Natural killer cell (primary cell): ENCODE results near the gene MIDN. TPM values are rescaled to one million over a fixed set of nuclear protein-coding genes. Genes with fewer than 3 reads are reported as not detected.

Experiments used
- ATAC-seq, 3 donors: fragments of 150-1000 bp in 2 of 3; fragments of 200-7000 bp in 1 of 3; cut with Tn5 transposase; 1 replicate in 1 of 3; 2 replicates in 2 of 3; pipeline ENCODE4 v1.10.0; 2021; ENCODE audit warnings: mild to moderate bottlenecking in 2 of 3, moderate library complexity in 2 of 3
- DNase-seq, 2 donors: peaks; one replicate each; pipeline versions ENCODE4 v3.0.0 to v3.0.0-alpha.2; 2013 to 2021; ENCODE audit warnings: mixed read lengths in 1 of 2
- H3K27ac ChIP-seq: one replicate; pipeline ENCODE4 v1.5.1; 2013; ENCODE audit warnings: mild to moderate bottlenecking, low read length
- H3K27me3 ChIP-seq: one replicate; pipeline ENCODE4 v1.6.1; 2013; ENCODE audit warnings: low read length; ENCODE audit not compliant: control insufficient read depth, insufficient read depth
- H3K36me3 ChIP-seq: one replicate; pipeline ENCODE4 v1.6.1; 2013; ENCODE audit warnings: low read length; ENCODE audit not compliant: control insufficient read depth, insufficient read depth
- H3K4me1 ChIP-seq: one replicate; pipeline ENCODE4 v1.6.1; 2013; ENCODE audit warnings: low read length; ENCODE audit not compliant: control insufficient read depth, insufficient read depth
- H3K4me3 ChIP-seq: one replicate; pipeline ENCODE4 v1.5.1; 2013; ENCODE audit warnings: low read length
- H3K9me3 ChIP-seq: one replicate; pipeline ENCODE4 v1.6.1; 2013; ENCODE audit warnings: low read length; ENCODE audit not compliant: control insufficient read depth, insufficient read depth
- H3K27ac Mint-ChIP-seq, 2 donors: one replicate each; pipeline ENCODE4 v1.8.0; 2022; ENCODE audit warnings: mild to moderate bottlenecking in 2 of 2, mixed read lengths in 2 of 2, moderate library complexity in 1 of 2
- H3K27me3 Mint-ChIP-seq, 2 donors: one replicate each; pipeline ENCODE4 v1.8.0; 2022; ENCODE audit warnings: low read depth in 2 of 2, mixed read lengths in 2 of 2
- H3K36me3 Mint-ChIP-seq: one replicate; pipeline ENCODE4 v1.8.0; 2022; ENCODE audit warnings: mixed read lengths
- H3K4me1 Mint-ChIP-seq, 2 donors: one replicate each; pipeline ENCODE4 v1.8.0; 2022; ENCODE audit warnings: mixed read lengths in 2 of 2
- H3K4me3 Mint-ChIP-seq: one replicate; pipeline ENCODE4 v1.8.0; 2022; ENCODE audit warnings: mild to moderate bottlenecking, moderate library complexity, mixed read lengths
- H3K9me3 Mint-ChIP-seq, 2 donors: one replicate each; pipeline ENCODE4 v1.8.0; 2022; ENCODE audit warnings: mixed read lengths in 2 of 2
- WGBS: methylation state at CpG from one replicate; pipeline ENCODE4 v1.1.7; 2013; ENCODE audit warnings: missing lambda C conversion rate; ENCODE audit not compliant: insufficient coverage; 5-methylcytosine and 5-hydroxymethylcytosine counted together
- intact Hi-C: fragments of 100-400 bp; cut with micrococcal nuclease; formaldehyde crosslinking; loops from one replicate; pipeline ENCODE4 v1.14.2; 2022
- total RNA-seq, 4 donors: library from RNA; stranded (reverse); fragments of 120-200 nt in 1 of 4; gene quantifications; one replicate each; pipeline versions ENCODE4 v1.2.3 to v1.2.4, GENCODE V29; 2013 to 2022
- TF ChIP-seq, protein P1 (sequence below): fragments of 200-600 bp; IDR thresholded peaks from one replicate; pipeline ENCODE4 v1.8.0; 2022; ENCODE audit warnings: antibody characterized with exemption

MIDN gene
- total RNA-seq, 3 donors from 2014 or later (not counting 1 experiment from before 2014, with no cell fraction given), result 296 to 367 (median 314) TPM

DNA sequence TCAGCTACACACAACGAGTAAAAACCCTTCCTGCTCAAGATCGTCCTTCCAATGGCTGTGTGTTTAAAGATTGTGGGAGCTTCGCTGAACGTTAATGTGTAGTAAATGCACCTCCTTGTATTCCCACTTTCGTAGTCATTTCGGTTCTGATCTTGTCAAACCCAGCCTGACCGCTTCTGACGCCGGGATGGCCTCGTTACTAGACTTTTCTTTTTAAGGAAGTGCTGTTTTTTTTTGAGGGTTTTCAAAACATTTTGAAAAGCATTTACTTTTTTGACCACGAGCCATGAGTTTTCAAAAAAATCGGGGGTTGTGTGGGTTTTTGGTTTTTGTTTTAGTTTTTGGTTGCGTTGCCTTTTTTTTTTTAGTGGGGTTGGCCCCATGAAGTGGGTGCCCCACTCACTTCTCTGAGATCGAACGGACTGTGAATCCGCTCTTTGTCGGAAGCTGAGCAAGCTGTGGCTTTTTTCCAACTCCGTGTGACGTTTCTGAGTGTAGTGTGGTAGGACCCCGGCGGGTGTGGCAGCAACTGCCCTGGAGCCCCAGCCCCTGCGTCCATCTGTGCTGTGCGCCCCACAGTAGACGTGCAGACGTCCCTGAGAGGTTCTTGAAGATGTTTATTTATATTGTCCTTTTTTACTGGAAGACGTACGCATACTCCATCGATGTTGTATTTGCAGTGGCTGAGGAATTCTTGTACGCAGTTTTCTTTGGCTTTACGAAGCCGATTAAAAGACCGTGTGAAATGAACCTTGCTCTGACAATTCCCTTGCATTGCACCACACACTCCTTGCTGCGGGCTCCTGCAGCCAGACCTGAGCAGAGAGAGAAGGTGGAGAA, 24.3 kb downstream of the MIDN start:
- 78% methylated on average over 33 of the region's 33 CpGs for WGBS
- peaks cover 51 to 70% of the 10 kb centered on the region in 2 donors for H3K4me1 Mint-ChIP-seq
- peak overlapping the region; percentile 60 for H3K4me3 Mint-ChIP-seq
- Histone ChIP-seq H3K9me3 (no peaks in the 10 kb centered on the region), H3K36me3 (peaks cover 48% of the 10 kb centered on the region), H3K4me3 (no peak overlapping the region), H3K27me3 (no peaks in the 10 kb centered on the region), H3K4me1 (peaks cover 79% of the 10 kb centered on the region), H3K27ac (no peak overlapping the region)
- H3K36me3 Mint-ChIP-seq, result peaks cover 7% of the 10 kb centered on the region
- no peaks in the 10 kb centered on the region for H3K9me3 Mint-ChIP-seq
- H3K27me3 Mint-ChIP-seq, result no peaks in the 10 kb centered on the region
- intact Hi-C loops, result loop anchor here (10.0 kb wide), 1 partner anchor 222 kb away; the partner anchor contains the start of genes PCSK4 and REEP6
- H3K27ac Mint-ChIP-seq, result peak overlapping the region; percentile 88 to 94
- TF ChIP-seq, protein P1, sequence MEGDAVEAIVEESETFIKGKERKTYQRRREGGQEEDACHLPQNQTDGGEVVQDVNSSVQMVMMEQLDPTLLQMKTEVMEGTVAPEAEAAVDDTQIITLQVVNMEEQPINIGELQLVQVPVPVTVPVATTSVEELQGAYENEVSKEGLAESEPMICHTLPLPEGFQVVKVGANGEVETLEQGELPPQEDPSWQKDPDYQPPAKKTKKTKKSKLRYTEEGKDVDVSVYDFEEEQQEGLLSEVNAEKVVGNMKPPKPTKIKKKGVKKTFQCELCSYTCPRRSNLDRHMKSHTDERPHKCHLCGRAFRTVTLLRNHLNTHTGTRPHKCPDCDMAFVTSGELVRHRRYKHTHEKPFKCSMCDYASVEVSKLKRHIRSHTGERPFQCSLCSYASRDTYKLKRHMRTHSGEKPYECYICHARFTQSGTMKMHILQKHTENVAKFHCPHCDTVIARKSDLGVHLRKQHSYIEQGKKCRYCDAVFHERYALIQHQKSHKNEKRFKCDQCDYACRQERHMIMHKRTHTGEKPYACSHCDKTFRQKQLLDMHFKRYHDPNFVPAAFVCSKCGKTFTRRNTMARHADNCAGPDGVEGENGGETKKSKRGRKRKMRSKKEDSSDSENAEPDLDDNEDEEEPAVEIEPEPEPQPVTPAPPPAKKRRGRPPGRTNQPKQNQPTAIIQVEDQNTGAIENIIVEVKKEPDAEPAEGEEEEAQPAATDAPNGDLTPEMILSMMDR, result no peak
- ATAC-seq (no peak), DNase-seq (peak in 1 of 2 donors; percentile 34)

DNA sequence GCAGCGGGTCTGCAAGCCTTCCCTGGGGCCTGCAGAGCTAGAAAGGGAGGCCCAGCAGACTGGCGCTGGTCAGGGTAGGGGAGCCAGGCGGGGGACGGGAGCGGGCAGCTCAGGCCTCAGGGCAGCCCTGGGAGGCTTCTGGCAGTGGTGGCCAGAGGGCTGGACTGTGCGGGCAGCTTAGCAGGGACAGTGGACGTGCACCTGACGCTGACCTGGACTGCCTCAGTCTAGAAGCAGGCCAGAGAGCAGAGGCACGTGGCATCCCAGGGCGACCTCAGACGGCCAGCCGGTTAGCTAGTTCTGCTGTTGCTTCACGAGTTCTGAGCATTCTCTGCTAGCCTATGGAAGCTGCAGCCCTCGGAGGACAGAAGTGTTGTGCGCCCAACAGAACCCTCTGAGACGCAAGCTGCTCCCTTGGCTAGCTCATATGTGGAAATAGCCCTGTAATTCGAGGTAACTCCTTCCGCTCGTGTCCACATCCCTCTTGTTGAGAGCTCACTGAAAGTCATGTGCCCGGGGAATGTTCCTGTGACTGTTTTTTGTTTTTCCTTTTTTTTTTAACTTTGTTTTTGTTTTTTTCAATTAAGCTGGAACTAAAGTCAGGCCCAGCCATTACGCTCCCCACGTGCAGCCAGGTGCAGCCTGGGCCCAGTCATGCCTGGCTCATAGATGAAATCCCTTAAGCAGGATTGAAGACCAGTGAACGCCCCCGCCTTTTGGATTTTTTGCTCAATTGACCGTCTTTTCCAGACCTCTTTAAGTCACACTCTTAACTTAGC, 25.1 kb downstream of the MIDN start:
- intact Hi-C loops, result loop anchor here (10.0 kb wide), 1 partner anchor 221 kb away; the partner anchor contains the start of genes PCSK4 and REEP6
- Mint-ChIP-seq H3K27ac (peak overlapping the region; percentile 93 to 94), H3K4me1 (peaks cover 45 to 62% of the 10 kb centered on the region in 2 donors), H3K27me3 (no peaks in the 10 kb centered on the region), H3K36me3 (peaks cover 7% of the 10 kb centered on the region), H3K4me3 (peak overlapping the region; percentile 59), H3K9me3 (no peaks in the 10 kb centered on the region)
- Histone ChIP-seq H3K9me3 (no peaks in the 10 kb centered on the region), H3K4me3 (no peak overlapping the region), H3K27me3 (no peaks in the 10 kb centered on the region), H3K4me1 (peaks cover 71% of the 10 kb centered on the region), H3K27ac (no peak overlapping the region), H3K36me3 (peaks cover 48% of the 10 kb centered on the region)
- TF ChIP-seq, protein P1, result no peak
- WGBS, result 90% methylated on average over 25 of the region's 25 CpGs
- no peak for ATAC-seq
- peak in 1 of 2 donors; percentile 28 for DNase-seq

DNA sequence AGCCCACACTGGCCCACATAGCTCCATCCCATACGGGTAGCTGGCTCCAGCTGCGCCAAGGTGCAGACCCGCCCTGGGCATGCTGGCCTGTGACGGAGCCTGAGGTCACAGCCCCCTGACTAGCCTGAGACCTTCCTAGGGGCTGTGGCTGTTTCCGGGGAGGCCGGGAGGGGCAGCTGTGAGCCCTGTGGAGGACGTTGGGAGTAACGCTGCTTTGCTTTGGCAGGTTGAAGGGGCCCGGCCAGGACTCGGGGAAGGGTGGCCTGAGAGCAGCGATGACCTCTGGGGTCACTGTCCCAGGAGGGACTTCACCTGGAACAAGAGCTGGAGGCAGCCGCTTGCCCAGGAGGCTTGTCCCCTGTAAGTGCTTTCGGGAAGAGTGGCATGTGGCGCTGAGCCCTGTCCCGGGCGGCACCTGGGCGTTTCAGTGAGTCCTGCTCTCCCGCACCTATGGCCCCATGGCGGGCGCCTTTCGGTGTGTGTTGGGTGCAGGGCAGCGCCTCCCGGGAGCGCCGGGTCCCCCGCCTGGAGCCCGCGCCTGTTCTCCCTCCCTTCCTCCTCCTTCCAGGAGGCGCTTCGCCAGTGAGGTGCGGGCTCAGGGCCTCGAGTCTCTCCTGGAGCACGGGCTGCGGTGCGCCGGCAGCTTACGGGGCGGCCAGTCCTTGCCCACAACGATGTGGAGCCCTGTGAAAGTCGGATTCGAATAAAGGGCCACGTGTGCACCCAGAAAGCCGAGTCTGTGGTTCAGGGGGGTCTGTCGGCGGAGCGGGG, 25.9 kb downstream of the MIDN start:
- H3K4me3 Mint-ChIP-seq, result peak overlapping the region; percentile 60
- Histone ChIP-seq H3K9me3 (no peaks in the 10 kb centered on the region), H3K27ac (peak overlapping the region; percentile 80), H3K4me3 (no peak overlapping the region), H3K4me1 (peaks cover 67% of the 10 kb centered on the region), H3K27me3 (no peaks in the 10 kb centered on the region), H3K36me3 (peaks cover 54% of the 10 kb centered on the region)
- intact Hi-C loops, result loop anchor here (10.0 kb wide), 1 partner anchor 221 kb away; the partner anchor contains the start of genes PCSK4 and REEP6
- no peaks in the 10 kb centered on the region for H3K27me3 Mint-ChIP-seq
- peak overlapping the region; percentile 91 to 93 for H3K27ac Mint-ChIP-seq
- WGBS, result 91% methylated on average over 46 of the region's 46 CpGs
- DNase-seq (peak in 1 of 2 donors; percentile 32), ATAC-seq (no peak)
- H3K9me3 Mint-ChIP-seq, result no peaks in the 10 kb centered on the region
- TF ChIP-seq, protein P1, result no peak
- H3K36me3 Mint-ChIP-seq, result peaks cover 7% of the 10 kb centered on the region
- peaks cover 38 to 54% of the 10 kb centered on the region in 2 donors for H3K4me1 Mint-ChIP-seq
